Gastrocnemius medialis (tissue), 4 donors: ENCODE data around the gene NSDHL.
"Not testable (repeated sequence)": the region's sequence is repeated elsewhere in the genome, so short reads cannot be mapped to it uniquely, and the experiment has no call there.

Source experiments
- CTCF ChIP-seq, 5 experiments: fragments of 450-650 bp in 3 of 5; fragments of 200-600 bp in 2 of 5; sonication (generic) in 2 of 5; IDR thresholded peaks in 4 of 5; conservative IDR thresholded peaks in 1 of 5; 1 replicate in 4 of 5; 2 replicates in 1 of 5; pipeline ENCODE4 v1.5.1; 2016 to 2019; ENCODE audit warnings: antibody characterized with exemption in 5 of 5, mild to moderate bottlenecking in 3 of 5, moderate library complexity in 3 of 5
- POLR2A ChIP-seq, 2 donors: fragments of 450-650 bp; IDR thresholded peaks; one replicate each; pipeline ENCODE4 v1.6.1; 2017; ENCODE audit warnings: antibody characterized with exemption in 2 of 2, mild to moderate bottlenecking in 2 of 2, moderate library complexity in 2 of 2

- TF ChIP-seq CTCF (IDR thresholded peaks at IDR 0.05 in 4 of 5, conservative IDR thresholded peaks at IDR 0.05 in 1 of 5); POLR2A (IDR thresholded peaks at IDR 0.05): not testable (repeated sequence)
Measured at GRCh38 chrX:152910018-152910417, 79.2 kb downstream of the NSDHL start.
